LoVo (cell line): ENCODE data around the gene CLIC3.

Experiments
- DNase-seq: peaks from one replicate; pipeline ENCODE4 v3.0.0-alpha.2; 2016; ENCODE audit warnings: low spot score

The CLIC3 gene

DNA sequence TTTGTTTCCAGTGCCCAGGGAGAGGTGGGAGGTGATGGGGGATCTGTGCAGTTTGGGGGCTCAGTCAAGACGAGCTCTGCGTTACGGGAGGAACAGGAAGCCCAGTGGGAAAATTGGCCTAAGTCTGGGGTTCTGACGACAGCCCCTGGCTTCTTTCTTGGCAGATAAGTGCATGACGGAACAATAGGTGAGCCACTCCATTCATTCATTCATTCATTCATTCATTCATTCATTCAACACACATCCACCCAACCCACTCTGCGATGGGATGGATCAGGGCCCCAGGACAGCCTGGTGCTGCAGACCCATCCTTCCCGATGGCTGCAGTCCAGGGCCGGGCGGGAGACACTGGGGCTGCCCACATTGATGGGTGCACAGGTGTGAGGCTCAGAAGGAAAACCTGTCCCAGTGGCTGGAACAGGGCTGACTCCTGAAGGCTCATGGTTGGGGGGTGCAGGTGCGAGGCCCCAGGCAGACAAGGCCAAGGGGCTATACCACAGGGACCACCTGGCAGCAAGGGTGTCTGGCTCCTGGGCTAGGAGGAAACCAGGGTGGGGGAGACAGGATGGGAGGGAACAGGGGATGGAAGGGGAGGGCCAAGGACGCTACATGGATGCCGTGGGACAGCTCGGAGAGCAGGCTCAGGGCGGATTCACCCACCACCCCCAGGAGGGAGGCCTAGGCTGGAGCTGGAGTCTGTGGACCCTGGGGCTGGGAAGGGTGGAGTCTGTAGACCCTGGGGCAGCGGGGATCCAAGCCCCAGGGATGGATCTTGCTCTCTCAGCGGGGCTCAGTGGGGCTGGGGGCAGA lies 15.5 kb downstream of the CLIC3 start:
- no peak for DNase-seq

DNA sequence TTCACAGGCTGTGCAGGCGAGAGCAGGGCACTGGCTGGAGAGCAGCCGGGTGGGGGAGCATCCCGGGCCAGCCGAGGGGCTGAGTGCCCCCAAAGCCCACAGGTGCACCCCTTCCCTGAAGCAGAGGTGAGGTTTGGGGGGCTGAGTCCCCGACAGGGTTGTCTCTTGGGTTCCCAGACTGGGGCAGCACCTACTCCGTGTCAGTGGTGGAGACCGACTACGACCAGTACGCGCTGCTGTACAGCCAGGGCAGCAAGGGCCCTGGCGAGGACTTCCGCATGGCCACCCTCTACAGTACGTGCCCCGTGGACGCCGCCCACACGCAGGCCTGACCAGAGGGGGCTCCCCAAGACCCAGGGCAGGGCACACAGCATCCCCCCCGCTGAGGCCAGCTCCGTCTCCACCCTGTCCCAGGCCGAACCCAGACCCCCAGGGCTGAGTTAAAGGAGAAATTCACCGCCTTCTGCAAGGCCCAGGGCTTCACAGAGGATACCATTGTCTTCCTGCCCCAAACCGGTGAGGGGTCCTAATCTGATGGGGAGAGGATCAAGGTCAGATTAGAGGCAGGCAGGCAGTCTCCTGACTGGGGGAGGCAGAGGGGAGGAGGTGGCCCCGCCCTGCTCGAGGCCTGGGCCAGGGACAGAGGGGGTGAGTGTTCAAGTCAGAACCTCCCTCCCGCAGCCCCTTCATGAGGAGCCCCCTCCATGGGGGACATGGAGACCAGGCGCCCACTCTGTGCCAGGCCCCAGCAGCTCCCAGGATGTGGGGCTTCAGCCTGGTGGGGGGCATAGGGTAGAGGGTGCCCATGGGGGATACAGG lies 16.4 kb downstream of the CLIC3 start:
- DNase-seq, result no peak

DNA sequence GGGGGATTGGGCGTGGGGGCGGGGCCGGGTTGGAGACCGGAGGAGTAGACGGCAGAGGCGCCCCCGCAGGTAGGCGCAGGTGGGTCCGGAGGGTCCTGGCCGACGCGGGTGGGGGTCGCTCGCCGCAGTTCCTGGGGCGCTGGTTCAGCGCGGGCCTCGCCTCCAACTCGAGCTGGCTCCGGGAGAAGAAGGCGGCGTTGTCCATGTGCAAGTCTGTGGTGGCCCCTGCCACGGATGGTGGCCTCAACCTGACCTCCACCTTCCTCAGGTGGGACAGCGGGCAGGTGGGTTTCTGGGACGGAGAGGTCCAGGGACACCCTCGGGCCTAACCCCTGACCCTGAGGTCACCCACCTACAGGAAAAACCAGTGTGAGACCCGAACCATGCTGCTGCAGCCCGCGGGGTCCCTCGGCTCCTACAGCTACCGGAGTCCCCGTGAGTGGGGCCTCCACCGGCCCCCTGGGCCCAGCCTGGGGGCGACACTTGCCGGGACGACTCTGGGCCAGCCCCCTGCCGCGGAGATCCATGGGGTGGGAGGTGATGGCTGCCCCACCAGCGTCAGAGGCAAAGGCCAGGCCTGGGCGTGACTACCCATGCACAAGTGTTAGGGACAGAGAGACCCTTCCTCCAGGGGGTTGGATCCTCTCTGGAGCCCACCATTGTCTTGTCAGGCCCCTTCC lies 17.4 kb downstream of the CLIC3 start:
- no peak for DNase-seq

DNA sequence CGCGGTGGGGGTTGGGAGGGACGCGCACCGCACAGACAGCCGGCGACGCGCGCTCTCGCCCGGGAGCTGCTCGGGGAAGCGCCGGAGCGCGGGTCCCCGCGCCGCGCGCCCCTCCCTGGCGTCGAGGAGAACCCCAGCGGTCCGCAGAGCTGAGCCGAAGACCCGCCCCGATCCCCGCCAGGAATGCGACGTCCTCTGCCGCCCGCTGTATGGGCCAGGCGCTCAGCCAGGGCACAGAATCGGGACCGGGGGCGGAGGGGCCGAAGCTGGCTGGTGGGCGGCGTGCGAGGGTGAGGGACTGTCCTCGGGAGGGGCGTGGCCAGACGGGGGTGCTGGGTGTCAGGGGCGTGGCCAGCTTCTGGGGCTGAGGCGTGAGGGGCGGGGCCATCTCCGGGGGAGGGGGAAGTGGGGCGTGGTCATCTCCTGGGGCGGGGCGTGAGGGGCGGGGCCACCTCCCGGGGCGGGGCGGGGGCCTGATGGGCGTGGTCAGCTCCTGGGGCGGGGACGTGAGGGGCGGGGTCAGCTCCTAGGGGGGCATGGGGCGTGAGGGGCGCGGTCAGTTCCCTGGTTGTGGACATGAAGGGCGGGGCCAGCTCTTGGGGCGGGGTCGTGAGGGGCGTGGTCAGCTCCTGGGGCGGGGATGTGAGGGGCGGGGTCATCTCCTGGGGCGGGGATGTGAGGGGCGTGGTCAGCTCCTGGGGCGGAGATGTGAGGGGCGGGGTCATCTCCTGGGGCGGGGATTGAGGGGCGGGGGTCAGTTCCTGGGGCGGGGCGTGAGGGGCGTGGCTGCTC lies 18.1 kb downstream of the CLIC3 start:
- DNase-seq, result peak; percentile 62

DNA sequence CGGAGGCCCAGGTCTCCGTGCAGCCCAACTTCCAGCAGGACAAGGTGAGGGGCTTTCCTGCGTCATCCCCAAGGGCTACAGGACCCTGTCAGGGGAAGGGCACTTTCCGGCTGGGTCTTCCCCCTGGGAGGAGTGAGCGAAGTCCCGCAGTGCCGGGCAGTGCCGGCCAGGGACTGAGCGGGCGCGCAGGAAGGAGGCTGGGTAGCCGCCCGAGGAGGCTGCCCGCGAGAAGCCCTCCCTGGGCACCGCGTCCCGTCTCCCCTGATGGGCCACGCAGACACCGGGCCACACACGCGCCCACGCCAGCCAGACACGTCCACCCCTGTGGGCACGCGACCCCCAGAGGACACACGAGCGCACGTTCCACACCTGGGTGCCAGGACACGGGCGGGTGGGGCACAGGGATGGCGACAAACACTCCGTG lies 18.7 kb downstream of the CLIC3 start:
- no peak for DNase-seq

DNA sequence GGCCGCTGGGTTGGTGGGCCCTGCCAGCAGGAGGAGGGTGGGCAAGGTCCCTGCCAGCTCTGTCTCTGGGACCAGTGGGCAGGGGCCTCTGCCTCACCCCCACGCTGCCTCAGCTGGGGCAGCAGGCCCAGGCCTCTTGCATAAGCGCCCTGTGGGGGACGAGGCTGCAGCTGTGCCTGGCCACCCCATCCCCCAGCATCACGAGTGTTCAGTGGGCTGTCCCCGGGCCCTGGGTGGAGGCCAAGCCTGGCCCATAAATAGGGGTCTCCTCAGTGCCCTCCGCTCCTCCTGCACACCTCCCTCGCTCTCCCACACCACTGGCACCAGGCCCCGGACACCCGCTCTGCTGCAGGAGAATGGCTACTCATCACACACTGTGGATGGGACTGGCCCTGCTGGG lies 19.1 kb downstream of the CLIC3 start, which contains the start of gene PTGDS:
Gene PTGDS (plus strand): TSS at position 282 of the 400 bp plus-strand sequence. CDS start 75 bp downstream, at position 357.
- DNase-seq, result no peak

DNA sequence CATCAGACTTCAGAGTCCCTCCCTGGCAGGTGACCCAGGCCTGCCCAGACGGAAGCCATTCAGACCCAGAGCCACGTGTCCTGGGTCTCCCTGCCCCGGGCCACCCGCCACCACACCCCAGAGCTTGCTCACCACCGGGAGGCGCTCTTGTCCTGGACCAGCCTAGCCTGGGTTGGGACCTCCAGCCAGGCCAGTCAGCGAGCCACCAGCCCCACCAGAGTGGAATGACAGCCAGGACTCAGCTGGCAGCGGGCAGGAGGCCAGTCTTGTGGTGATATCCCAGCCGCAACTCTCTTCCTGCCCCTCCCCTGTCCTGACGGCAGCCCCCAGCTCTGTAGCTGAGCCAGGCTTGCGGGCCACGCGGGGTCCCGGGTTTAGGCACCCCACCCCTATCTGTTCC lies 20.7 kb downstream of the CLIC3 start:
- no peak for DNase-seq

DNA sequence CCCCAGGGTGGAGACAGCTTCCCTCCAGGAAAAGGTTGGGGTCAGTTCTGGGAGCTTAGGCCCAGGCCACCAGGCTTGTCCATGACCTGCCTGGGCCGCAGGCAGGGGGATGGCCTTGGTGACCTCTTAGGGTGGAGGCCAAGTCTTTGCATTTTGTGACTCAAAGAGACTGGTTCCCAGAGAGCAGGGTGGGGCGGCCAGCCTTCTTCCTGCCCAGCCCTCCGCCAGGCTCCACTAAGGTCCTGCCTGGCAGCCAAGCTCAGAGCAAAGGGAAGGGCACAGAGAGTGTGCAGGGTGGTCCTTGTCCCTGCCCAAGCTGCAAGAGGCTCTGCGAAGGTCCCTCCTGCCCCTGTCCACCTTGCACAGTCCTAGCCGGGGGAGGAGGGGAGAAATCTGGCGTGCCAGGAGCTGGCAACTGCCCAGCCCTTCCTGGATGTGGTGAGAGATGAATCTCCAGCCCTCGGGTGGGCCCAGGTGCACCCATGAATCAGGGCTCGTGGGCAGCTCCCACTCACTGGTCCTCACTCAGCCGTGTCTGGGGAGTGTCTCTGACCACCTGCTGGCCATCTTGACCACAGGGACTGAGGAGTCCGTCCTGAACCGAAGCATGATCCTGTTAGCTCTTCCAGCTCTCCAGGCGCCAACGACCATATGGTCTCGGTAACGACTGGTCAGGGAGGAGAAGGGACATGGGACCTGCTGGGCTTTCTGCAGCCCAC lies 21.4 kb downstream of the CLIC3 start:
- DNase-seq, result no peak

DNA sequence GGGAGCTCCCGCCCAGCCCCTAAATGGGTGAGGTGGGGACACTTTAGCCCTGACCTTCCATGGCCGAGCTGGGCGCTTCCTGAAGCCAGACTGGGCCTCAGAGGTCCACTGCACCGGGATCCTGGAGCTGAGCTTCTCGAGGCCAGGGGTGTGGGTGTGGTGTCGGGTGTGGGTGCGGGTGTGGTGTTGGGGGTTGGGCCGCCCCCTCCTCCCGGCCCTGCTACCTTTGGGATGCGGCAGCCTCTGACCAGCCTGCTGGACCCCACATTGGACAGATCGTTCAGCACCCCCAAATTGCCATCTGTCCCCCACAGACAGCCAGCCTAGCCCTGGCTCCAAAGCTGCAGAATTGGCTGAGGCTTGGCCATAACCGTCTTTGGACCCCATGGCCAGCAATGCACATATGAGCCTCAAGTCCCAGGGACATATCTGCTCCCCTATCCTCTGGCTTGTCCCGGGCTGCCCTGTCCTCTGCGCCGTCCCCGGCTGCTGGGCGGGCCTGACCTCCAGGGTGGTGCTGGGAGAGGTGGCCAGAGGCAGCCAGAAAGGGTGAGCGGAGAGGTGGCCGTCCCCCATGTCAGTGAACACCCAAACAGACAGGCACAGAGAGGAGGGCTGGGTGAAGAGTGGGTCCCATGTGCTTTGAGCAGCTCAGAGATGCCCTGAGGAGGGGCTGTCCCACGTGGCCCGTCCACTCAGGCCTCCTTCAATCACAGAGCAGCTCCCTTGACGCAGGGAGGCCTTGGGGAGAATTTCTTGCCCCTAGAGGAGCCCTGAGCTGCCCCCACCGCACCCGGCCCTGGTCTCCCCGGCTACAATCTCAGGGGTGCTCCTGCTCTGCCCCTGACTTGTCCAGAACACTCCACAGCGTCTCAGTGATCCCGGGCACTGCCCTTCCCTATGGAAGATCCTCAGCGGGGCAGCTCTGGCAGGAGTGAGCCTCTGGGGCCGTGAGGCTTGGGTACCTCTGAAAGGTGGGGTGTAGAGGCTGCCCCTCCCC lies 22.4 kb downstream of the CLIC3 start:
- no peak for DNase-seq

DNA sequence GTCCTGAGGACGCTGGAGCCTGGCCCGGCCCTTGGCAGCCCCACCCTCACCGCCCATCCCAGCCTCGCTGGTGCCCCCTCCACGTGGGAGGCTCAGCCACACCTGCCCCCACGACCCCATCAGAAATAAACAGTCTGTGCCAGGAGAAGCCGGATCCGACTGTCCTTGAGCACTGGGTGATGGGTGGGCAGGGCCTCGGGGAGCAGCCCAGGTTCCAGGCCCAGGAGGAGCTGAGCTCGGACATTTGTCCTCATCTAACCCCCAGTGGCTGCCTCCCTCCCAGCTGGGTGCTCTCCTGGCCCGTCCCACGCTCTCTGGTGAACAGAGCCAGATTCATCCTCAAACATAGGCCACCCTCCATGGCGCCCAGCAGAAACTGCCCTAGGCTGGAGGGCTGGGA lies 23.6 kb downstream of the CLIC3 start:
- no peak for DNase-seq

DNA sequence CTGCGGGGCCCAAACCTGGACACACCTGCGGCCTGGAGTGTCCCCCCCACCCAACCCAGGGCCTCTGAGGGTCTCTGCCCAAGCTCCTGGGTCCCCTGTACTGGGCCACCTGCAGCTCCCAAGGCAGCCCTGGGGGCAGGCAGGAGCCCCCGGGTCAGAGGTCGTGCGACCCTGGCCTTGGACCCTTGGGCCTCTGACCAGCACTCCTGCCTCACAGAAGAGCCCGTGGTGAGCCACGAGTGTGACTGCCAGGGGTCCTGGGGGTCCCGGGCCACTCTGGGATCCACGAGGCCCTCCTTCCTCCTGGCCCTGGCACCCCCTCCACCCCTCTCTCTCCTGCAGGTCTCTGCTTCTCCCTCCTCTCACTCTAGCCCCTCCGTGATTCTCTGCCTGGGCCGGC lies 24.0 kb downstream of the CLIC3 start:
- DNase-seq, result no peak

DNA sequence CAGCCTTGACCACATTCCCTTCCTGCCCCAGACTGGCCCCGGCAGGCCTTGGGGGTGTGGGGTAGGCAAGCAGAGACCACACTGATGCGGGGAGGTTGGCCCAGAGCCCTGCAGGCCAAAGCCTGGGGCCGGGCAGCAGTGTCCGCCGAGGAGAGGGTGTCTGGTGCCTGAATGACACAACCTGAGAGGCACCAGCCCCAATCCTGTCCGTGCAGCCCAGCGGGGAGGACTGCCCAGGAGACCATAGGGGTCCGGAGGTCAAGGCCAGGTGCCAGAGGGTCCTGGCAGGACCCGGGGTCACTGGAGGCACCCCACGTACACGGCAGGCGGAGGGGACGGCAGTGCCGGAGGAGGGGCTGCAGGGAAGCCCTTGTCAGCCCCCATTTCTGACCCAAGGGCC lies 24.6 kb downstream of the CLIC3 start:
- no peak for DNase-seq

DNA sequence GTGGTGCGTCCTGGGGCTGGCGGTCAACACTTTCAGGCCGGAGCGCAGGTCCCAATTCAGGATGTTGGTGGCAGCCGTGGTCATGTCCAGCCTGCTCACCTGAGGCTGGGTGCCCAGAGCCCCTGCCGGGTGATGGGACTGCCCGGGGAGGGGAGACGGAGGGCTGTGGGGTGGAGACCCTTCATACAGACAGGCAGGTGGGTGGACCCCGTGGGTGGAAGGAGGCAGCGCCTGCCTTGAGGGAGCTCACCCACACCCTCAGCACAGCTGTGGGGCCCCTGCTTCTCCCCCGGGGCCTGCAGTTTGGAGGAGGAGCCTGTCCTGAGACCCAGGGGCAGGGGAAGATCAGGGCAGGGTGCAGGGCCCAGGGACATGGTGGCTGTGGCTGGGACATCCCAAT lies 26.0 kb downstream of the CLIC3 start:
- no peak for DNase-seq

DNA sequence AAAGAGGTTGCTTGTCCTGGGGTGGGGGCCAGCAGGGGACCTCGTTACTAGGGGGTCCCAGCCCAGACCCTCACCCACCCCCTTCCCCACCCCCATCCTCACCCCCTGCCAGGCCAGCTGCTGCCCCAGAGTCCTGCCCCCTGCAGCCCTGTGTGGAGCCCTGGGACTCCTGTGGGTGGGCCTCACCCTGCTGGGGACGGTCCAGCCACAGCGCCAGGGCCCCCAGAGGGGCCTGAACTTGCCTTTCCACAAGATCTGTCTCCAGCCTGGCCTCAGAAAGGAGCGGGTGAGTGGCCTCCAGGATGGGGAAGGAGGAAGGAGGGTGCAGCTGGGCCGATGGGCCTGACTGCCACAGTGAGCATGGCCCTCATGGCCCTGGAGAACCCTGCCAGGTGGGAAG lies 26.6 kb downstream of the CLIC3 start:
- no peak for DNase-seq

DNA sequence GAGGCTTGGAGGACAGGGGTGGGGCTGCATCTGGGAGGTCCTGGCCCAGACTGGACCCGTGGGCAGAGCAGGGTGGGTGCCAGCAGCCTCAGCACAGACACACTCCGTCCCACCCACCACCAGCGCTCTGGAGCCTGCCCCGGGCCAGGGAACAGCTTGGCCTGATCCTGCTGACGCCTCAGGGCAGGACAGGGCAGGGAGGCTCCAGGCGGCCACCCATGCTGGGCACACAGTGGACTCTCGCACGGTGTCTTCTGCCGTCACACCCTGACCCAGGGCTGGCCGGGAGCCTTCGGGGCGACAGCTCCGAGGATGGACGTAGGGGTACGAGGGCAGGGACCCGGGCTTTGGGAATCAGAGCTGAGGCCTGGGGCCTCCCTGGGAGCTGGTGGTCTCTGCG lies 27.2 kb downstream of the CLIC3 start:
- no peak for DNase-seq

DNA sequence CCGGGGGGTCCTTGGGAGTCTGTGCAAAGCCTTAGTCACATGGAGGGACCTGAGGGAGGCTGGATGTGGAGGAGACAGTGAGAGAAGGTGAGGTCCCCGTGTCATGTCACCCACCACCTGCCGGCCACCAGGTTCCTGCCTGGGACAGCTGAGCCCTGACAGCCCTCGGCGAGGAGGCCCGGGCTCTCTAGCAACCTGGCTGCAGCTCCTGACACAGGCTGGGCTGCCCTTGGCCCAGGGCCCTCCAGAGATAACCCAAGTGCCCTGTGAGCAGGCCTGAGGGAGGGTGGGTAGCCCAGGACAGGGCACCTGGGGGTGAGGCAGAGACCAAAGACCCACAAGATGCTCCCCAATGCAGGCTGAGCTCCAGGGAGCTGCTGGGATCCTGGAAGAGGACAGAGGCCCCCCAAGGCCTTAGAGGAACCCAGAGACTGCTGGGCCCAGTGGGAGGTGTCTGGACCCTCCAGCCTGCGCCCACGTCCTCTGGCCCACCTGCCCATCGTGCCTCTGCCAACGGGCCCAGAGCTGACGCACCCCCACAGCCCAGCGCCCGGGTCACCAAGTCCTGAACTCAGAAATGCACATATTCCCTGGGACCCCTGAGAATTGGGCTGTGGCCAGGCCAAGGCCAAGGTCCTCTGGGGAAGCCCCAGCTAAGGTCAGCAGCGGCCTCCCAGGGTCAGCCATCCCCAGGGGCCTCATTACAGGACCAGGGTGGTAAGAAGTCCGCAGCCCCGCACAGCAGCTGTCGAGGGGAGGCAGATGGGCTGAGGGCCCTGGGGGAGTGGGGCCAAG lies 27.8 kb downstream of the CLIC3 start:
- DNase-seq, result no peak

DNA sequence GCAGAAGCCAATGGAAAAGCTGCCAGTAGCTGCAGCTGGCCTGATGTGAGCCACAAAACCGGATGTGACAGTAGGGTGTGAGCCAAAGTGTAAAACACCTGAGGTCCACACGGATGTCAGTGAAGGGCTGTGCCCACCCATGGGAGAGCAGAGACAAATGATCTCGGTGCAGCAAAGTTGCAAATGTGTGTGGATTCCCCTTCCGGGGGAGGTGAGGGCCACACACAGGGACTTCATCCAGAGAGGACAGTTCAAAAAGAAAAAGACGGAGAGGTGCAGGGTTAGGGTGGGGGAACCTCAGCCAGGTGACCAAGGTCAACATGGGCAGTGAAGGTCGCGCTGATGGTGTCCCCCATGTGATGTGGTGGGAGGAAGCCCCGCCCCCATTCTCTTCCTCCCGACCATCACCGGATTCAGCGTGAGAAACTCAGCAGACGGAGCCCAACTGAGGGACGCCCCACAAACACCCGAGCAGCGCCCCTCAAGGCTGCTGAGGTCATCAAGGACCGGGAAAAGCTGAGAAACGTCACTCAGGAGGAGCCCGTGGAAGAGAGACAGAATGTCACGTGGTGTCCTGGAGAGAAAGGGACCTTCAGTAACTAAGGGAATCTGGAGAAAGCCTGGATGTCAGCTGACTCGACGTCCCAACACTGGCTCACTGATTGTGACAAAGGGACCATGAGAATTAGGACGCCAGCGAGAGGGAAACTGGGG lies 30.4 kb downstream of the CLIC3 start:
- DNase-seq, result no peak

DNA sequence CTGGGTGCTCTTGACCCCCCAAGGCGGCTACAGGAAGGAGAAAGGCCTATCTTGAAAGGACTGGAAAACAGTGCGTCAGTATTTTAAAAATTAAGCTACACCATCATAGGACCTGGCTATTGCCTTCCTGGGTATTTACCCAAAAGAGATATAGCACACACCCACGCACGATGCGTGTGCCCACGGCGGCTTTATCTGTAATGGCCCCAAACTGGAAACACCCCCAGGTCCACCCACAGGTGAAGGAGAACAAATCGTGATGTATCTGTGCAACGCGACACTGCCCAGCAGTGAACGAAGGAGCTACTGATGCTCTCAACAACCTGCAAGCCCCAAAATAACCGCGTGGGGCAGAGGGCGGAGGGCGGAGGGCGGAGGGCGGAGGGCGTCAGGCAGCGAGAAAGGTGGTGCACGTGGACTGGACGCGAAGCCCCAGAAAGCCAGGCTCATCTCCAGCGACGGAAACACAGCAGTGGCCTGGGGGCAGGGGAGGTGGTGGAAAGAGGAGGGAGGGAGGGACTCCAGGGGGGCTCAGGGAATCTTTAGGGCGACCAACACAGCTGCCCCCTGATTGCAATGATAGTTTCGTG lies 31.4 kb downstream of the CLIC3 start:
- no peak for DNase-seq
